Neural progenitor cell (in vitro differentiated cells): Measurements from ENCODE around the gene MAST3. TPM values are rescaled to one million over a fixed set of nuclear protein-coding genes. Genes with fewer than 3 reads are reported as not detected.

Source experiments
- DNase-seq: peaks from one replicate; pipeline ENCODE4 v3.0.0-alpha.2; 2016; ENCODE audit warnings: low spot score
- H2AFZ ChIP-seq: fragments of 200-600 bp; sonication (generic); replicated peaks from 2 replicates; pipeline ENCODE4 v1.6.1; 2016; ENCODE audit warnings: antibody characterized with exemption
- H3F3A ChIP-seq: fragments of 200-600 bp; sonication (generic); 2 replicates; pipeline ENCODE4 v1.6.1; 2016; ENCODE audit warnings: antibody characterized with exemption, low read depth
- H3K27ac ChIP-seq: fragments of 200-600 bp; sonication (generic); 2 replicates; pipeline ENCODE4 v1.5.1; 2016; ENCODE audit warnings: mild to moderate bottlenecking
- H3K27me3 ChIP-seq: fragments of 200-600 bp; sonication (generic); 2 replicates; pipeline ENCODE4 v1.6.1; 2016; ENCODE audit warnings: mild to moderate bottlenecking, moderate library complexity
- H3K36me3 ChIP-seq: fragments of 200-600 bp; sonication (generic); 2 replicates; pipeline ENCODE4 v1.5.1; 2016
- H3K4me1 ChIP-seq: fragments of 200-600 bp; sonication (generic); 2 replicates; pipeline ENCODE4 v1.6.1; 2016; ENCODE audit warnings: mixed run types
- H3K4me2 ChIP-seq: fragments of 200-600 bp; sonication (generic); 2 replicates; pipeline ENCODE4 v1.6.1; 2016
- H3K4me3 ChIP-seq: fragments of 200-600 bp; sonication (generic); 2 replicates; pipeline ENCODE4 v1.5.1; 2016
- H3K79me2 ChIP-seq: fragments of 200-600 bp; sonication (generic); 2 replicates; pipeline ENCODE4 v1.6.1; 2016; ENCODE audit warnings: low read depth
- H3K9ac ChIP-seq: fragments of 200-600 bp; sonication (generic); 2 replicates; pipeline ENCODE4 v1.6.1; 2016
- H3K9me3 ChIP-seq: fragments of 200-600 bp; sonication (generic); 2 replicates; pipeline ENCODE4 v1.5.1; 2016; ENCODE audit warnings: low read depth
- H4K20me1 ChIP-seq: fragments of 200-600 bp; sonication (generic); 2 replicates; pipeline ENCODE4 v1.6.1; 2016; ENCODE audit warnings: low read depth
- H3K27ac Mint-ChIP-seq: 3 replicates; pipeline ENCODE4 v1.8.0; 2021; ENCODE audit warnings: mixed read lengths
- H3K27me3 Mint-ChIP-seq: 2 replicates; pipeline ENCODE4 v1.8.0; 2022; ENCODE audit warnings: low read depth, mild to moderate bottlenecking, inconsistent platforms, moderate library complexity, mixed read lengths; ENCODE audit not compliant: insufficient read depth
- H3K36me3 Mint-ChIP-seq: 3 replicates; pipeline ENCODE4 v1.8.0; 2021; ENCODE audit warnings: mixed read lengths
- H3K4me1 Mint-ChIP-seq: 3 replicates; pipeline ENCODE4 v1.8.0; 2021; ENCODE audit warnings: mixed read lengths
- H3K4me3 Mint-ChIP-seq: 3 replicates; pipeline ENCODE4 v1.8.0; 2021; ENCODE audit warnings: mild to moderate bottlenecking, moderate library complexity, mixed read lengths
- H3K9me3 Mint-ChIP-seq: 3 replicates; pipeline ENCODE4 v1.8.0; 2020; ENCODE audit warnings: mixed read lengths
- CTCF ChIP-seq: fragments of 200-600 bp; sonication (generic); IDR thresholded peaks from 2 replicates; pipeline ENCODE4 v1.5.1; 2017; ENCODE audit warnings: antibody characterized with exemption, mild to moderate bottlenecking
- EZH2 ChIP-seq: fragments of 200-600 bp; sonication (generic); IDR thresholded peaks from 2 replicates; pipeline ENCODE4 v1.6.1; 2017; ENCODE audit warnings: antibody characterized with exemption, mild to moderate bottlenecking, moderate library complexity
- EZH2phosphoT487 ChIP-seq: fragments of 200-600 bp; sonication (generic); IDR thresholded peaks from 2 replicates; pipeline ENCODE4 v1.6.1; 2017; ENCODE audit warnings: antibody characterized with exemption
- total RNA-seq: library from RNA; depleted of rRNA; stranded (reverse); fragments of >200 nt; gene quantifications from 2 replicates; pipeline ENCODE4 v1.2.3, GENCODE V29; 2015; ENCODE audit warnings: low replicate concordance

MAST3 gene
- total RNA-seq, 1 donor from 2014 or later, result 2.1 TPM

DNA sequence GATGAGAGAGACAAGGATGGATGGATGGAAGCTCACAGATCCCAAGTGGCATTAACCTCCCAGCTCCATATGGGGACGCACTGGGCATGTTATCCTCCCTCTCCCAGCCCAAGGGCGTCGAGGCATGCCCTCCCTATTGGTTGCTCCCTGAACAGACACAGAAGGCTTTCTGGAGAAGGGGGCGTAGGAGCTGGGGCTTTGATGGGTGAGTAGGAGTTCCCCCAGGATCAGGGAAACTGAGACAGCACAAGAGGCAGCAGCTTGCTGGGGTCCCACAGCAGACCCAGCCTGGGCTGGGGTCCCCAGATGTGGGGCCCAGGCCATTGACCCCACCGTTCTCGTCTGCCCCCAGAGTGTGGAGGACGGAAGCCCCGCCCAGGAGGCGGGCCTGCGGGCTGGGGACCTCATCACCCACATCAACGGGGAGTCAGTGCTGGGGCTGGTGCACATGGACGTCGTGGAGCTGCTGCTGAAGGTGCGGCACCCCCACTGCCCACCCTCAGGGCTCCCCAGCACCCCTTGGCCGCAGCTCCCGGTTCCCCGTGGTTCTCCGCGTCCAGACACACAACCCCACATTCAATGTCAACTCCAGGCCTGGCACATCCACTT is 47.9 kb downstream of the MAST3 start:
- H3K36me3 ChIP-seq, result peaks cover under 1% of the 10 kb centered on the region
- TF ChIP-seq EZH2phosphoT487 (no peak), CTCF (no peak), EZH2 (no peak)
- no peak overlapping the region for H3K4me2 ChIP-seq
- no peak overlapping the region for H3K4me3 Mint-ChIP-seq
- no peaks in the 10 kb centered on the region for H3F3A ChIP-seq
- H3K4me3 ChIP-seq, result no peak overlapping the region
- no peaks in the 10 kb centered on the region for H3K9me3 ChIP-seq
- no peaks in the 10 kb centered on the region for H3K4me1 ChIP-seq
- peaks cover 13% of the 10 kb centered on the region for H3K36me3 Mint-ChIP-seq
- no peaks in the 10 kb centered on the region for H3K27me3 Mint-ChIP-seq
- no peak overlapping the region for H3K9ac ChIP-seq
- no peaks in the 10 kb centered on the region for H3K4me1 Mint-ChIP-seq
- H3K27me3 ChIP-seq, result no peaks in the 10 kb centered on the region
- no peak overlapping the region for H2AFZ ChIP-seq
- DNase-seq, result no peak
- H3K27ac ChIP-seq, result no peak overlapping the region
- no peaks in the 10 kb centered on the region for H3K79me2 ChIP-seq
- H3K9me3 Mint-ChIP-seq, result no peaks in the 10 kb centered on the region
- H4K20me1 ChIP-seq, result no peaks in the 10 kb centered on the region
- no peak overlapping the region for H3K27ac Mint-ChIP-seq

GRCh38 chr19:18147396-18147795 is 49.8 kb downstream of the MAST3 start:
- H2AFZ ChIP-seq, result no peak overlapping the region
- Mint-ChIP-seq H3K4me3 (no peak overlapping the region), H3K9me3 (no peaks in the 10 kb centered on the region), H3K36me3 (peaks cover 11% of the 10 kb centered on the region), H3K27me3 (peaks cover 5% of the 10 kb centered on the region), H3K27ac (no peak overlapping the region), H3K4me1 (peaks cover 8% of the 10 kb centered on the region)
- no peaks in the 10 kb centered on the region for H3K4me1 ChIP-seq
- DNase-seq, result no peak
- H3F3A ChIP-seq, result peaks cover 15% of the 10 kb centered on the region
- H3K79me2 ChIP-seq, result no peaks in the 10 kb centered on the region
- no peaks in the 10 kb centered on the region for H3K36me3 ChIP-seq
- H3K4me3 ChIP-seq, result no peak overlapping the region
- H3K4me2 ChIP-seq, result no peak overlapping the region
- no peaks in the 10 kb centered on the region for H4K20me1 ChIP-seq
- H3K9me3 ChIP-seq, result no peaks in the 10 kb centered on the region
- no peak overlapping the region for H3K27ac ChIP-seq
- H3K9ac ChIP-seq, result no peak overlapping the region
- TF ChIP-seq CTCF, result no peak
- no peak for TF ChIP-seq EZH2
- TF ChIP-seq EZH2phosphoT487, result no peak
- no peaks in the 10 kb centered on the region for H3K27me3 ChIP-seq

- Histone ChIP-seq H4K20me1 (peaks cover 10% of the 10 kb centered on the region), H3K27ac (no peak overlapping the region), H2AFZ (no peak overlapping the region), H3K4me2 (no peak overlapping the region), H3F3A (peaks cover 29% of the 10 kb centered on the region), H3K4me3 (no peak overlapping the region), H3K9ac (no peak overlapping the region), H3K36me3 (no peaks in the 10 kb centered on the region), H3K27me3 (no peaks in the 10 kb centered on the region), H3K79me2 (peaks cover 14% of the 10 kb centered on the region), H3K9me3 (no peaks in the 10 kb centered on the region), H3K4me1 (peaks cover 5% of the 10 kb centered on the region)
- H3K4me1 Mint-ChIP-seq, result peaks cover 18% of the 10 kb centered on the region
- no peaks in the 10 kb centered on the region for H3K9me3 Mint-ChIP-seq
- no peak for DNase-seq
- H3K27ac Mint-ChIP-seq, result no peak overlapping the region
- TF ChIP-seq EZH2 (no peak), CTCF (no peak)
- H3K36me3 Mint-ChIP-seq, result peaks cover 11% of the 10 kb centered on the region
- H3K4me3 Mint-ChIP-seq, result no peak overlapping the region
- peaks cover 5% of the 10 kb centered on the region for H3K27me3 Mint-ChIP-seq
Observed at GRCh38 chr19:18149596-18149975, 52.0 kb downstream of the MAST3 start.
